ENCODE data around the gene KRT4.

GRCh38 chr12:52799505-52800211 lies 14.3 kb downstream of the KRT4 start:
- TF ChIP-seq, protein P1, sequence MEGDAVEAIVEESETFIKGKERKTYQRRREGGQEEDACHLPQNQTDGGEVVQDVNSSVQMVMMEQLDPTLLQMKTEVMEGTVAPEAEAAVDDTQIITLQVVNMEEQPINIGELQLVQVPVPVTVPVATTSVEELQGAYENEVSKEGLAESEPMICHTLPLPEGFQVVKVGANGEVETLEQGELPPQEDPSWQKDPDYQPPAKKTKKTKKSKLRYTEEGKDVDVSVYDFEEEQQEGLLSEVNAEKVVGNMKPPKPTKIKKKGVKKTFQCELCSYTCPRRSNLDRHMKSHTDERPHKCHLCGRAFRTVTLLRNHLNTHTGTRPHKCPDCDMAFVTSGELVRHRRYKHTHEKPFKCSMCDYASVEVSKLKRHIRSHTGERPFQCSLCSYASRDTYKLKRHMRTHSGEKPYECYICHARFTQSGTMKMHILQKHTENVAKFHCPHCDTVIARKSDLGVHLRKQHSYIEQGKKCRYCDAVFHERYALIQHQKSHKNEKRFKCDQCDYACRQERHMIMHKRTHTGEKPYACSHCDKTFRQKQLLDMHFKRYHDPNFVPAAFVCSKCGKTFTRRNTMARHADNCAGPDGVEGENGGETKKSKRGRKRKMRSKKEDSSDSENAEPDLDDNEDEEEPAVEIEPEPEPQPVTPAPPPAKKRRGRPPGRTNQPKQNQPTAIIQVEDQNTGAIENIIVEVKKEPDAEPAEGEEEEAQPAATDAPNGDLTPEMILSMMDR (IDR thresholded peaks at IDR 0.05) = no peak
- TF ChIP-seq POLR2A (IDR thresholded peaks at IDR 0.05) (no peak), POLR2AphosphoS5 (IDR thresholded peaks at IDR 0.05) (no peak)
